HG02571 (cell line): ENCODE data around the gene WWOX.

Experiments
- ATAC-seq: cut with Tn5 transposase; IDR thresholded peaks from one replicate; pipeline ENCODE4 v1.9.1; 2021; ENCODE audit warnings: mild to moderate bottlenecking, moderate library complexity; ENCODE audit not compliant: unreplicated experiment

Gene WWOX

GRCh38 chr16:79064256-79064972, 965.0 kb downstream of the WWOX start:
- ATAC-seq: no peak

GRCh38 chr16:79066561-79066960, 967.1 kb downstream of the WWOX start:
- ATAC-seq: no peak

GRCh38 chr16:79067600-79067999, 968.1 kb downstream of the WWOX start:
- no peak for ATAC-seq

GRCh38 chr16:79069121-79069520, 969.7 kb downstream of the WWOX start:
- no peak for ATAC-seq

GRCh38 chr16:79069633-79070032, 970.2 kb downstream of the WWOX start:
- ATAC-seq: no peak

- no peak for ATAC-seq
These were observed 972.0 kb downstream of the WWOX start for GRCh38 chr16:79071424-79071823.

- no peak for ATAC-seq
These were observed 973.1 kb downstream of the WWOX start for GRCh38 chr16:79072517-79072916.

- ATAC-seq: no peak
These were observed 974.1 kb downstream of the WWOX start for GRCh38 chr16:79073566-79073965.

- no peak for ATAC-seq
These were observed 975.1 kb downstream of the WWOX start for GRCh38 chr16:79074541-79074940.

GRCh38 chr16:79074951-79075350, 975.5 kb downstream of the WWOX start:
- no peak for ATAC-seq

GRCh38 chr16:79076047-79076767, 976.8 kb downstream of the WWOX start:
- no peak for ATAC-seq

- no peak for ATAC-seq
These were observed 977.9 kb downstream of the WWOX start for GRCh38 chr16:79077346-79077745.

GRCh38 chr16:79079656-79080420, 980.4 kb downstream of the WWOX start:
- ATAC-seq: no peak

- no peak for ATAC-seq
These were observed 982.0 kb downstream of the WWOX start for GRCh38 chr16:79081297-79082066.

- ATAC-seq: no peak
These were observed 983.5 kb downstream of the WWOX start for GRCh38 chr16:79082970-79083369.

- ATAC-seq: no peak
These were observed 984.2 kb downstream of the WWOX start for GRCh38 chr16:79083508-79084299.

GRCh38 chr16:79088971-79089370, 989.5 kb downstream of the WWOX start:
- no peak for ATAC-seq

- ATAC-seq: no peak
These were observed 990.4 kb downstream of the WWOX start for GRCh38 chr16:79089735-79090284.

- no peak for ATAC-seq
These were observed 991.5 kb downstream of the WWOX start for GRCh38 chr16:79090966-79091365.

- ATAC-seq: no peak
These were observed 993.4 kb downstream of the WWOX start for GRCh38 chr16:79092846-79093245.
